Tibial nerve (tissue), 4 donors: ENCODE data around the gene SLIT3.
"Not testable (repeated sequence)": the region's sequence is repeated elsewhere in the genome, so short reads cannot be mapped to it uniquely, and the experiment has no call there.

Source experiments
- EP300 ChIP-seq, 2 donors: sonication (generic); formaldehyde crosslinking; IDR thresholded peaks; one replicate each; pipeline ENCODE4 v1.6.1; 2017; ENCODE audit warnings: antibody characterized with exemption in 2 of 2, mild to moderate bottlenecking in 1 of 2
- POLR2A ChIP-seq, 2 donors: fragments of 450-650 bp; IDR thresholded peaks; one replicate each; pipeline ENCODE4 v1.6.1; 2017; ENCODE audit warnings: antibody characterized with exemption in 2 of 2, mild to moderate bottlenecking in 2 of 2, moderate library complexity in 2 of 2
- TF ChIP-seq, protein P1 (sequence below), 5 experiments: fragments of 200-600 bp in 3 of 5; fragments of 450-650 bp in 2 of 5; sonication (generic) in 3 of 5; IDR thresholded peaks; one replicate each; pipeline ENCODE4 v1.5.1; 2016 to 2019; ENCODE audit warnings: antibody characterized with exemption in 5 of 5, mild to moderate bottlenecking in 3 of 5, moderate library complexity in 2 of 5

DNA sequence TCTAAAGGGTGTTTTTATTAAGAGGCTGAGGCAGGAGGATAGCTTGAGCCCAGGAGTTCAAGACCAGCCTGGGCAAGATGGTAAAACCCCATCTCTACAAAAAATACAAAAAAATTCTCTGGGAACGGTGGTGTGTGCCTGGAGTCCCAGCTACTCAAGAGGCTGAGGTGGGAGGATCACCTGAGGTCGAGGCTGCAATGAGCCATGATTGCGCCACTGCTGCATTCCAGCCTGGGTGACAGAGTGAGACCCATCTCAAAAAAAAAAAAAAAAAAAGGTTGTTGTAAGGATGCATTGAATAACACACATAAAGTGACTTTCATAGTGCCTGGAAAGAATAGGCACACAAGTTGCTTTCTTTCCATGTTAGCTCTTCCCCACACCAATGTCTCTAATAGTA is 662.1 kb downstream of the SLIT3 start:
- TF ChIP-seq POLR2A, EP300 (IDR thresholded peaks at IDR 0.05): not testable (repeated sequence)
- TF ChIP-seq, protein P1, sequence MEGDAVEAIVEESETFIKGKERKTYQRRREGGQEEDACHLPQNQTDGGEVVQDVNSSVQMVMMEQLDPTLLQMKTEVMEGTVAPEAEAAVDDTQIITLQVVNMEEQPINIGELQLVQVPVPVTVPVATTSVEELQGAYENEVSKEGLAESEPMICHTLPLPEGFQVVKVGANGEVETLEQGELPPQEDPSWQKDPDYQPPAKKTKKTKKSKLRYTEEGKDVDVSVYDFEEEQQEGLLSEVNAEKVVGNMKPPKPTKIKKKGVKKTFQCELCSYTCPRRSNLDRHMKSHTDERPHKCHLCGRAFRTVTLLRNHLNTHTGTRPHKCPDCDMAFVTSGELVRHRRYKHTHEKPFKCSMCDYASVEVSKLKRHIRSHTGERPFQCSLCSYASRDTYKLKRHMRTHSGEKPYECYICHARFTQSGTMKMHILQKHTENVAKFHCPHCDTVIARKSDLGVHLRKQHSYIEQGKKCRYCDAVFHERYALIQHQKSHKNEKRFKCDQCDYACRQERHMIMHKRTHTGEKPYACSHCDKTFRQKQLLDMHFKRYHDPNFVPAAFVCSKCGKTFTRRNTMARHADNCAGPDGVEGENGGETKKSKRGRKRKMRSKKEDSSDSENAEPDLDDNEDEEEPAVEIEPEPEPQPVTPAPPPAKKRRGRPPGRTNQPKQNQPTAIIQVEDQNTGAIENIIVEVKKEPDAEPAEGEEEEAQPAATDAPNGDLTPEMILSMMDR (IDR thresholded peaks at IDR 0.05), result not testable (repeated sequence)
